ENCODE measurements around the gene CSAD. TPM values are rescaled to one million over a fixed set of nuclear protein-coding genes. Genes with fewer than 3 reads are reported as not detected.
A peak's percentile ranks its signal among the peaks of the same experiment; 100 is the strongest.

The CSAD gene
- polyA plus RNA-seq, 1 of the 3 experiments (the other 2 are of a cell fraction), result 32.2 TPM

GRCh38 chr12:53229454-53229853 is 48.7 kb upstream of the CSAD start:
- H3K27ac ChIP-seq (ENCODE audit: low read depth in 2 of 2, low read length in 1 of 2), result no peak overlapping the region
- peaks cover 0 to 8% of the 10 kb centered on the region in 2 experiments for H3K36me3 ChIP-seq (replicated peaks in 1 of 2; ENCODE audit: control insufficient read depth in 1 of 2, insufficient read depth in 2 of 2, low read length in 1 of 2)
- no peaks in the 10 kb centered on the region for H3K9me3 ChIP-seq
- no peaks in the 10 kb centered on the region for H4K20me1 ChIP-seq (ENCODE audit: insufficient read depth)
- H3K4me2 ChIP-seq, result peak overlapping the region; percentile 91; the same call in 1 of the 2 replicates
- ChIA-PET POLR2A (no interaction called here), CTCF (interaction anchor here (1.4 to 1.6 kb wide), 4 partner anchors 10 to 22 kb away, joined by 3 to 5 read pairs (median 4); a partner anchor contains a TSS)
- no peak for TF ChIP-seq GABPA (IDR thresholded peaks at IDR 0.05; ENCODE audit: low read depth)
- no peak for TF ChIP-seq EZH2phosphoT487 (IDR thresholded peaks at IDR 0.05; ENCODE audit: borderline replicate concordance, low read depth)
- TF ChIP-seq RCOR1 (IDR thresholded peaks at IDR 0.05; ENCODE audit: low read length), result no peak
- no peak for TF ChIP-seq MXI1 (IDR thresholded peaks at IDR 0.05; ENCODE audit: low read depth, low read length)
- TF ChIP-seq JUND (IDR thresholded peaks at IDR 0.05), result no peak
- TF ChIP-seq NRF1 (IDR thresholded peaks at IDR 0.05; ENCODE audit: low read depth, low read length), result no peak
- TF ChIP-seq, protein P1, sequence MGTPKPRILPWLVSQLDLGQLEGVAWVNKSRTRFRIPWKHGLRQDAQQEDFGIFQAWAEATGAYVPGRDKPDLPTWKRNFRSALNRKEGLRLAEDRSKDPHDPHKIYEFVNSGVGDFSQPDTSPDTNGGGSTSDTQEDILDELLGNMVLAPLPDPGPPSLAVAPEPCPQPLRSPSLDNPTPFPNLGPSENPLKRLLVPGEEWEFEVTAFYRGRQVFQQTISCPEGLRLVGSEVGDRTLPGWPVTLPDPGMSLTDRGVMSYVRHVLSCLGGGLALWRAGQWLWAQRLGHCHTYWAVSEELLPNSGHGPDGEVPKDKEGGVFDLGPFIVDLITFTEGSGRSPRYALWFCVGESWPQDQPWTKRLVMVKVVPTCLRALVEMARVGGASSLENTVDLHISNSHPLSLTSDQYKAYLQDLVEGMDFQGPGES (IDR thresholded peaks at IDR 0.05; ENCODE audit: low read depth, low read length), result no peak
- no peak for TF ChIP-seq CTCF (IDR thresholded peaks at IDR 0.05)
- TF ChIP-seq TCF12 (IDR thresholded peaks at IDR 0.05), result no peak
- TF ChIP-seq SIN3A (IDR thresholded peaks at IDR 0.05; ENCODE audit: borderline replicate concordance, low read depth, low read length), result no peak
- no peak for TF ChIP-seq GATA2 (CRISPR knock-in tag; IDR thresholded peaks at IDR 0.05)
- no peak for TF ChIP-seq EP300 (IDR thresholded peaks at IDR 0.05; ENCODE audit: borderline replicate concordance in 1 of 2, low read depth in 1 of 2, low read length in 1 of 2)
- no peak for TF ChIP-seq SMC3 (IDR thresholded peaks at IDR 0.05; ENCODE audit: low read depth, low read length)
- no peak for TF ChIP-seq POLR2AphosphoS5 (IDR thresholded peaks at IDR 0.05; ENCODE audit: low read depth, low read length)
- TF ChIP-seq TAF1 (IDR thresholded peaks at IDR 0.05; ENCODE audit: borderline replicate concordance, low read depth, low read length), result no peak
- TF ChIP-seq, protein P2, sequence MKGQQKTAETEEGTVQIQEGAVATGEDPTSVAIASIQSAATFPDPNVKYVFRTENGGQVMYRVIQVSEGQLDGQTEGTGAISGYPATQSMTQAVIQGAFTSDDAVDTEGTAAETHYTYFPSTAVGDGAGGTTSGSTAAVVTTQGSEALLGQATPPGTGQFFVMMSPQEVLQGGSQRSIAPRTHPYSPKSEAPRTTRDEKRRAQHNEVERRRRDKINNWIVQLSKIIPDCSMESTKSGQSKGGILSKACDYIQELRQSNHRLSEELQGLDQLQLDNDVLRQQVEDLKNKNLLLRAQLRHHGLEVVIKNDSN (IDR thresholded peaks at IDR 0.05; ENCODE audit: borderline replicate concordance, low read depth), result no peak
- no peak for TF ChIP-seq ZBTB33 (IDR thresholded peaks at IDR 0.05; ENCODE audit: borderline replicate concordance, low read depth)
- TF ChIP-seq MEF2A (IDR thresholded peaks at IDR 0.05; ENCODE audit: borderline replicate concordance, low read depth), result no peak
- no peak for TF ChIP-seq CHD2 (IDR thresholded peaks at IDR 0.05; ENCODE audit: low read length, partially characterized antibody)
- H3F3A ChIP-seq (replicated peaks; ENCODE audit: insufficient read depth), result peaks cover 9% of the 10 kb centered on the region
- peaks cover 5% of the 10 kb centered on the region; the same call in 1 of the 2 replicates for H3K79me2 ChIP-seq (ENCODE audit: insufficient read depth)
- H3K4me3 ChIP-seq (ENCODE audit: low read depth in 2 of 2, low read length in 1 of 2), result no peak overlapping the region
- no peak for DNase-seq
- no peak overlapping the region for H3K9ac ChIP-seq
- no peak overlapping the region for H2AFZ ChIP-seq (ENCODE audit: low read depth)
- no peaks in the 10 kb centered on the region for H3K9me2 ChIP-seq
- H3K4me1 ChIP-seq (ENCODE audit: control insufficient read depth in 1 of 2, insufficient read depth in 2 of 2, low read depth in 1 of 2, low read length in 1 of 2), result peaks cover 43 to 52% of the 10 kb centered on the region in 2 experiments; a peak in 3 of 4 replicates
- no peaks in the 10 kb centered on the region for H3K27me3 ChIP-seq (ENCODE audit: insufficient read depth)
- WGBS (ENCODE audit: low lambda C conversion rate), result 84% methylated on average over 2 of the region's 2 CpGs
